GM06990 (cell line): ENCODE results near the gene FAM120A.

Source experiments
- DNase-seq: peaks from one replicate; pipeline ENCODE4 v3.0.0-alpha.2; 2011; ENCODE audit not compliant: insufficient read length; ENCODE audit errors: extremely low read depth
- H3K27me3 ChIP-seq: replicated peaks from 2 replicates; pipeline ENCODE4 v1.6.0; 2011; ENCODE audit warnings: low read length; ENCODE audit not compliant: control insufficient read depth, insufficient read depth
- H3K36me3 ChIP-seq: 2 replicates; pipeline ENCODE4 v1.5.1; 2011; ENCODE audit warnings: low read length; ENCODE audit not compliant: control insufficient read depth, insufficient read depth
- H3K4me3 ChIP-seq: replicated peaks from 2 replicates; pipeline ENCODE4 v1.5.1; 2011; ENCODE audit warnings: low read depth, mild to moderate bottlenecking, control low read depth, low read length
- CTCF ChIP-seq: IDR thresholded peaks from 2 replicates; pipeline ENCODE4 v1.5.1; 2011; ENCODE audit warnings: low read length, control low read depth, mild to moderate bottlenecking, inconsistent platforms; ENCODE audit not compliant: insufficient read depth, poor library complexity, severe bottlenecking

FAM120A gene

GRCh38 chr9:93586290-93587057 is 135.0 kb downstream of the FAM120A start:
- DNase-seq = no peak
- H3K4me3 ChIP-seq = no peak overlapping the region
- H3K36me3 ChIP-seq = no peaks in the 10 kb centered on the region
- no peaks in the 10 kb centered on the region for H3K27me3 ChIP-seq
- TF ChIP-seq CTCF = no peak

- no peak for TF ChIP-seq CTCF
- Histone ChIP-seq H3K36me3 (no peaks in the 10 kb centered on the region), H3K4me3 (no peak overlapping the region), H3K27me3 (no peaks in the 10 kb centered on the region)
- no peak for DNase-seq
These were observed 135.8 kb downstream of the FAM120A start for GRCh38 chr9:93587284-93587650.

- no peak for TF ChIP-seq CTCF
- Histone ChIP-seq H3K27me3 (no peaks in the 10 kb centered on the region), H3K4me3 (no peak overlapping the region), H3K36me3 (no peaks in the 10 kb centered on the region)
- no peak for DNase-seq
These were observed 136.3 kb downstream of the FAM120A start for GRCh38 chr9:93587651-93588347.

- no peak for DNase-seq
These were observed 137.4 kb downstream of the FAM120A start for GRCh38 chr9:93588641-93589609.

More at GRCh38 chr9:93588641-93589609, 137.4 kb downstream of the FAM120A start:
- no peak for TF ChIP-seq CTCF
- Histone ChIP-seq H3K27me3 (no peaks in the 10 kb centered on the region), H3K4me3 (no peak overlapping the region), H3K36me3 (no peaks in the 10 kb centered on the region)
